ENCODE measurements around the gene ADGRV1.

- TF ChIP-seq CTCF (IDR thresholded peaks at IDR 0.05; ENCODE audit: insufficient read depth, low read depth, low read length): no peak
- no peak for TF ChIP-seq EZH2 (IDR thresholded peaks at IDR 0.05; ENCODE audit: insufficient read depth, low read length)
Observed at GRCh38 chr5:91032125-91032524, 473.5 kb downstream of the ADGRV1 start.
